Measurements from ENCODE around the gene PSMD6. TPM values are rescaled to one million over a fixed set of nuclear protein-coding genes. Genes with fewer than 3 reads are reported as not detected.

PSMD6 gene
- total and polyA plus RNA-seq, 4 donors: 59.1 to 78.9 (median 66.0) TPM

DNA sequence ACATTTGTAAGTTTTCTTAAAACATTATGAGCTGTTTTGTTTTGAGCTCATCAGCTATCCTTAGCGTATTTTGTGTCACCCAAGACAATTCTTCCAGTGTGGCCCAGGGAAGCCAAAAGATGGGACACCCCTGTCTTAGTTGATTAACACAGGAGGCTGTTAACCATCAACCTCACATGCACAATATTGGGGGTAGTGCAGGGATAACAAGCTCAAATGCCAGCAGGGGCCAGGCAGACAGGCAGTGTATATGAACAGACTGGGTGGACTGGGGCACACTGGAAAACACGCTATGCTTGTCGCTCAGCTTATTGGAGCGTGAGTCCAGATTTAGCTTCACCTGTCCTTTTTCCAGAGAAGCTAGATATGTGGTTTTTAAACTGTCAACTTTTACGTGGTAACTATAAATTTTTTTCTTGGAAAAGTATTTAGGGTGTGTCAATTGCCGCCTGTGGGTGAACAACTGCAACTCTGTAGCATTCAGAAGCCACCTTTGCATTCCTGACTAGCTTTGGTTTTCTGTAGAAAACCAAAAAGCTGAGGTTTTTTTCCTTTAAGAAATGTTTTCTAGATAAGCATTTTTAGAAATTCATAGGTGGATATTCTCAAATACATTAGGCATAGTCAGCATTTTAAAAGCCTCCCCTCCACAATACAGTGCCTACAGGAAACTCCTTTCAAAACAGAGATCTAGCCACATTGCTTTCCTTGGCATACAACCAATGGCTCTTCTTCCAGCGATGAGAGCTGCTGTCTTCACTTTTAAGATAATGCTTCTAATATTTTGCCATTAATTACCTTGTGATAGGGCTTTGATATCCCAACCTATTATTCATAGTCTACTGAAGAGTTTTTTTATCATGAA, 14.6 kb downstream of the PSMD6 start:
- H3K9ac ChIP-seq (ENCODE audit: insufficient read depth in 1 of 2, low read length in 2 of 2): no peak overlapping the region
- 79 to 85% methylated on average over 7 of the region's 7 CpGs for WGBS, 2 donors
- H3K4me3 ChIP-seq: no peak overlapping the region
- H3K36me3 ChIP-seq (ENCODE audit: control insufficient read depth in 4 of 4, insufficient read depth in 4 of 4, low read length in 4 of 4): peaks cover 29 to 81% (median 65%) of the 10 kb centered on the region in 4 donors
- H3K27ac ChIP-seq (ENCODE audit: low read depth in 1 of 2, low read length in 1 of 2): no peak overlapping the region
- DNase-seq (no peak), ATAC-seq (ENCODE audit: insufficient read depth, low FRiP score) (no peak)
- H3K4me1 ChIP-seq (ENCODE audit: control insufficient read depth in 5 of 5, insufficient read depth in 5 of 5, low read length in 5 of 5): peaks cover 0 to 2% (median 0%) of the 10 kb centered on the region in 5 donors
- H3K9me3 ChIP-seq (ENCODE audit: control insufficient read depth in 4 of 4, insufficient read depth in 3 of 4, low read length in 3 of 4): no peaks in the 10 kb centered on the region
- TF ChIP-seq, protein P1, sequence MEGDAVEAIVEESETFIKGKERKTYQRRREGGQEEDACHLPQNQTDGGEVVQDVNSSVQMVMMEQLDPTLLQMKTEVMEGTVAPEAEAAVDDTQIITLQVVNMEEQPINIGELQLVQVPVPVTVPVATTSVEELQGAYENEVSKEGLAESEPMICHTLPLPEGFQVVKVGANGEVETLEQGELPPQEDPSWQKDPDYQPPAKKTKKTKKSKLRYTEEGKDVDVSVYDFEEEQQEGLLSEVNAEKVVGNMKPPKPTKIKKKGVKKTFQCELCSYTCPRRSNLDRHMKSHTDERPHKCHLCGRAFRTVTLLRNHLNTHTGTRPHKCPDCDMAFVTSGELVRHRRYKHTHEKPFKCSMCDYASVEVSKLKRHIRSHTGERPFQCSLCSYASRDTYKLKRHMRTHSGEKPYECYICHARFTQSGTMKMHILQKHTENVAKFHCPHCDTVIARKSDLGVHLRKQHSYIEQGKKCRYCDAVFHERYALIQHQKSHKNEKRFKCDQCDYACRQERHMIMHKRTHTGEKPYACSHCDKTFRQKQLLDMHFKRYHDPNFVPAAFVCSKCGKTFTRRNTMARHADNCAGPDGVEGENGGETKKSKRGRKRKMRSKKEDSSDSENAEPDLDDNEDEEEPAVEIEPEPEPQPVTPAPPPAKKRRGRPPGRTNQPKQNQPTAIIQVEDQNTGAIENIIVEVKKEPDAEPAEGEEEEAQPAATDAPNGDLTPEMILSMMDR (IDR thresholded peaks at IDR 0.05; ENCODE audit: control extremely low read depth, extremely low read depth): no peak
- H3K27me3 ChIP-seq (ENCODE audit: control insufficient read depth in 3 of 3, insufficient read depth in 3 of 3, low read length in 2 of 3): no peaks in the 10 kb centered on the region

GRCh38 chr3:64008017-64008416, 15.3 kb downstream of the PSMD6 start:
- H3K9me3 ChIP-seq (ENCODE audit: control insufficient read depth in 4 of 4, insufficient read depth in 3 of 4, low read length in 3 of 4): no peaks in the 10 kb centered on the region
- peaks cover 29 to 74% (median 59%) of the 10 kb centered on the region in 4 donors for H3K36me3 ChIP-seq (ENCODE audit: control insufficient read depth in 4 of 4, insufficient read depth in 4 of 4, low read length in 4 of 4)
- no peak for DNase-seq
- 73 to 84% methylated on average over 2 of the region's 2 CpGs for WGBS, 2 donors
- no peak overlapping the region for H3K4me3 ChIP-seq
- H3K9ac ChIP-seq (ENCODE audit: insufficient read depth in 1 of 2, low read length in 2 of 2): no peak overlapping the region
- H3K4me1 ChIP-seq (ENCODE audit: control insufficient read depth in 5 of 5, insufficient read depth in 5 of 5, low read length in 5 of 5): peaks cover 0 to 2% (median 0%) of the 10 kb centered on the region in 5 donors
- no peaks in the 10 kb centered on the region for H3K27me3 ChIP-seq (ENCODE audit: control insufficient read depth in 3 of 3, insufficient read depth in 3 of 3, low read length in 2 of 3)
- ATAC-seq (ENCODE audit: insufficient read depth, low FRiP score): no peak
- TF ChIP-seq, protein P1 (IDR thresholded peaks at IDR 0.05; ENCODE audit: control extremely low read depth, extremely low read depth): no peak
- H3K27ac ChIP-seq (ENCODE audit: low read depth in 1 of 2, low read length in 1 of 2): no peak overlapping the region

DNA sequence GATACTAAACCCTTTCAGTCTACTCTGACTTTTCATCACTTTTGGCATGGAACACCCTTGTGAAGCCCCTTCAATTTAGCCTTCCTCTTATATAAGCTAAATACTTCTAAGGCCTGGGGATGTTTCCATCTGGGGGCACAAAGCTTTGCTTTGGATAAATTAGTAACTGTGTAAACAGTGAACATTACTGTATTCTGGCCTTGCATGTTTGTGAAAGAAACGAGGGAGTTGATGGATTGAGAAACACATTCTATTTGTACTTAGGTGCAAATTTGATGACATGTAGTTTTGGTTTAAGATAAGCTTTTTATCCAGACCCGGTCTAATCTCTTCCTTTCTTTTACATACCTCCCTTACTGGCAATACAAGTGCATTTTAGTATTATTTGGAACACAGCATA, 19.7 kb downstream of the PSMD6 start:
- ATAC-seq (ENCODE audit: insufficient read depth, low FRiP score) (no peak), DNase-seq (no peak)
- Histone ChIP-seq H3K9ac (ENCODE audit: insufficient read depth in 1 of 2, low read length in 2 of 2) (no peak overlapping the region), H3K4me1 (ENCODE audit: control insufficient read depth in 5 of 5, insufficient read depth in 5 of 5, low read length in 5 of 5) (peaks cover 0 to 11% (median 0%) of the 10 kb centered on the region in 5 donors), H3K36me3 (ENCODE audit: control insufficient read depth in 4 of 4, insufficient read depth in 4 of 4, low read length in 4 of 4) (peaks cover 22 to 58% (median 42%) of the 10 kb centered on the region in 4 donors), H3K9me3 (ENCODE audit: control insufficient read depth in 4 of 4, insufficient read depth in 3 of 4, low read length in 3 of 4) (no peaks in the 10 kb centered on the region), H3K27me3 (ENCODE audit: control insufficient read depth in 3 of 3, insufficient read depth in 3 of 3, low read length in 2 of 3) (no peaks in the 10 kb centered on the region), H3K27ac (ENCODE audit: low read depth in 1 of 2, low read length in 1 of 2) (no peak overlapping the region), H3K4me3 (no peak overlapping the region)
- 72 to 83% methylated on average over 2 of the region's 2 CpGs for WGBS, 2 donors
- TF ChIP-seq, protein P1 (IDR thresholded peaks at IDR 0.05; ENCODE audit: control extremely low read depth, extremely low read depth): no peak

All from lung (tissue), 12 donors.